Measurements from ENCODE around the gene C2orf49. TPM values are rescaled to one million over a fixed set of nuclear protein-coding genes. Genes with fewer than 3 reads are reported as not detected.

C2orf49 gene
- total and polyA plus RNA-seq, 2 of the 8 experiments (the other 6 are each of a cell fraction or from before 2014, with no cell fraction given): 5.6 to 19.9 TPM

DNA sequence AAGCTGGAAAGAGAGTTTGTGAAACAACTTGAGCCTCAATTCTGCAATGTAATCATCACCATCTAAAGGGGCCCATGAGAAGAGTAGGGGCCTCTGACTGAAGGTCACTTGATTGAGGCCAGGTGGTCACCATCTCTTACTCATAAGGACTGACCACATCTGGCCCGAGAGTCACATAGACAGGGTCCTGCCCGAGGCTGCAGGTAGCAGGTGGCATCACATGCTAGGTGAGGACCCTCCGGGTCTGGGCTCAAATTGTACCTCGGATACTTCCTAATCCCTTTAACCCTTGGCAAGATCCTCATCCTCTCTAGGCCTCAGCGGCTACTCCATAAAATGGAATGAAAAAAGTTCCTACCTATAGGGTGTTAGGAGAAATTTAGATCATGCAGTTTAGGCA, 44.8 kb downstream of the C2orf49 start:
- Histone ChIP-seq H3K79me2 (ENCODE audit: control insufficient read depth in 1 of 2, insufficient read depth in 2 of 2, low read length in 2 of 2) (no peaks in the 10 kb centered on the region), H3K23me2 (ENCODE audit: low read depth, low read length) (no peaks in the 10 kb centered on the region), H3K4me2 (ENCODE audit: insufficient read depth in 1 of 2, low read depth in 2 of 2, low read length in 2 of 2) (no peak overlapping the region), H3K4me3 (ENCODE audit: extremely low read depth in 1 of 4, insufficient read depth in 2 of 4, low read depth in 3 of 4, low read length in 4 of 4) (no peak overlapping the region), H3K27me3 (replicated peaks in 1 of 4; ENCODE audit: control insufficient read depth in 3 of 4, extremely low read depth in 1 of 4, insufficient read depth in 3 of 4, low read length in 3 of 4) (no peaks in the 10 kb centered on the region), H4K91ac (replicated peaks; ENCODE audit: insufficient read length, low read length) (no peak overlapping the region), H3K4me1 (replicated peaks in 1 of 4; ENCODE audit: control insufficient read depth in 3 of 4, insufficient read depth in 4 of 4, low read length in 3 of 4) (no peaks in the 10 kb centered on the region; a peak in 2 of 7 replicates), H3K27ac (ENCODE audit: low read depth, low read length) (no peak overlapping the region), H2BK15ac (ENCODE audit: low read length) (no peak overlapping the region), H3K79me1 (ENCODE audit: low read depth, low read length) (no peaks in the 10 kb centered on the region), H4K20me1 (replicated peaks in 1 of 2; ENCODE audit: control insufficient read depth in 1 of 2, insufficient read depth in 2 of 2, low read length in 2 of 2) (no peaks in the 10 kb centered on the region), H3K4ac (replicated peaks; ENCODE audit: insufficient read length, low read depth, low read length) (no peak overlapping the region), H2BK20ac (ENCODE audit: low read length) (no peak overlapping the region), H2BK12ac (ENCODE audit: low read depth, low read length) (no peak overlapping the region), H2BK120ac (replicated peaks; ENCODE audit: low read depth, low read length) (no peak overlapping the region), H4K5ac (ENCODE audit: insufficient read length, low read depth, low read length) (no peak overlapping the region), H4K8ac (ENCODE audit: extremely low read depth, insufficient read depth, low read length) (no peak overlapping the region), H2BK5ac (ENCODE audit: low read depth, low read length) (no peak overlapping the region), H3K56ac (replicated peaks; ENCODE audit: insufficient read length, low read depth, low read length) (no peak overlapping the region), H3K18ac (ENCODE audit: extremely low read depth, low read length) (no peak overlapping the region), H2AFZ (ENCODE audit: low read length) (no peak overlapping the region), H3K36me3 (ENCODE audit: control insufficient read depth in 2 of 4, insufficient read depth in 4 of 4, low read length in 3 of 4) (peaks cover 14 to 30% (median 22%) of the 10 kb centered on the region in 4 experiments), H3K23ac (ENCODE audit: insufficient read length) (no peak overlapping the region), H3K9ac (replicated peaks in 1 of 4; ENCODE audit: extremely low read depth in 1 of 4, low read depth in 3 of 4, low read length in 3 of 4) (no peak overlapping the region), H3K9me3 (ENCODE audit: insufficient read depth in 2 of 2, low read depth in 1 of 2, low read length in 1 of 2) (no peaks in the 10 kb centered on the region), H2AK5ac (ENCODE audit: low read depth, low read length) (no peak overlapping the region), H3K14ac (ENCODE audit: insufficient read length) (no peak overlapping the region)
- FAIRE-seq (no peak), DNase-seq (ENCODE audit: low read depth in 1 of 2, low spot score in 2 of 2) (no peak)
- POLR2A ChIA-PET (ENCODE audit: partially characterized antibody): no interaction called here
- CTCF ChIA-PET (ENCODE audit: partially characterized antibody): interaction anchor here (0.8 to 2.4 kb wide), 2 partner anchors 11 to 139 kb away, joined by 3 to 8 read pairs; no protein-coding TSS in a partner anchor
- TF ChIP-seq BACH1 (IDR thresholded peaks at IDR 0.05; ENCODE audit: low read length): no peak
- no peak for TF ChIP-seq ATF2 (IDR thresholded peaks at IDR 0.05; ENCODE audit: low read length)
- no peak for TF ChIP-seq BCL11A (IDR thresholded peaks at IDR 0.05; ENCODE audit: low read depth in 2 of 2, low read length in 2 of 2)
- no peak for TF ChIP-seq SUZ12 (IDR thresholded peaks at IDR 0.05; ENCODE audit: low read length)
- TF ChIP-seq GABPA (IDR thresholded peaks at IDR 0.05; ENCODE audit: borderline replicate concordance, insufficient read depth, low read length): no peak
- no peak for TF ChIP-seq USF2 (IDR thresholded peaks at IDR 0.05; ENCODE audit: low read length)
- TF ChIP-seq FOSL1 (IDR thresholded peaks at IDR 0.05; ENCODE audit: insufficient read depth, low read depth, low read length): no peak
- TF ChIP-seq RBBP5 (IDR thresholded peaks at IDR 0.05; ENCODE audit: borderline replicate concordance, low read depth, low read length): no peak
- no peak for TF ChIP-seq CHD2 (IDR thresholded peaks at IDR 0.05; ENCODE audit: low read length)
- TF ChIP-seq CBX8 (IDR thresholded peaks at IDR 0.05; ENCODE audit: borderline replicate concordance, low read depth, low read length): no peak
- no peak for TF ChIP-seq SP1 (IDR thresholded peaks at IDR 0.05; ENCODE audit: low read depth, low read length)
- no peak for TF ChIP-seq YY1 (IDR thresholded peaks at IDR 0.05; ENCODE audit: low read depth, low read length)
- 85% methylated on average over 5 of the region's 5 CpGs; no CpG with 5 or more reads in 1 of the 2 experiments for WGBS, 2 experiments (ENCODE audit: extremely low coverage in 1 of 2, insufficient coverage in 1 of 2, insufficient read length in 1 of 2, insufficient replicate concordance in 2 of 2, low coverage in 1 of 2, low lambda C conversion rate in 2 of 2, missing lambda C conversion rate in 1 of 2)

Measured in H1 (cell line).